ENCODE results near the gene TRPM6.
A peak's percentile ranks its signal among the peaks of the same experiment; 100 is the strongest.
"Not testable (repeated sequence)": the region's sequence is repeated elsewhere in the genome, so short reads cannot be mapped to it uniquely, and the experiment has no call there.

The TRPM6 gene

DNA sequence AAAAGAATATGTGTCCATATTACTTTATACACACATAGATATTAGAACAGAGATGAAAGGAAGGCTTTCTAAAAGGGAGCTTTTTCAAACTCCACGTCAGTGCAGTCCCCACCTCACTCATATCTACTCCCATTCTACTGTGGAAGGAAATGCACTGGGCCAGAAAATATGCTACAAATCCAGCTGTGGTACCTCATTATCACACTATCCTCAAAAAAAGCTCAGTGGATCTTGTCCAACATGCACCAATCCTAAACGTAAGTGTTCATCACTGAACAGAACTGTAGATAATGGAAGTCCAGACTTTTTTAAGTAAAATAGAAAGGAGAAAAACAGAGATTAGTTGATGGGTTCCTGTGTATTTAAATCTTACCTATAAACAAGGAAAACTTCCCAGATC lies 27.9 kb downstream of the TRPM6 start:
- DNase-seq (ENCODE audit: low read depth) = no peak

DNA sequence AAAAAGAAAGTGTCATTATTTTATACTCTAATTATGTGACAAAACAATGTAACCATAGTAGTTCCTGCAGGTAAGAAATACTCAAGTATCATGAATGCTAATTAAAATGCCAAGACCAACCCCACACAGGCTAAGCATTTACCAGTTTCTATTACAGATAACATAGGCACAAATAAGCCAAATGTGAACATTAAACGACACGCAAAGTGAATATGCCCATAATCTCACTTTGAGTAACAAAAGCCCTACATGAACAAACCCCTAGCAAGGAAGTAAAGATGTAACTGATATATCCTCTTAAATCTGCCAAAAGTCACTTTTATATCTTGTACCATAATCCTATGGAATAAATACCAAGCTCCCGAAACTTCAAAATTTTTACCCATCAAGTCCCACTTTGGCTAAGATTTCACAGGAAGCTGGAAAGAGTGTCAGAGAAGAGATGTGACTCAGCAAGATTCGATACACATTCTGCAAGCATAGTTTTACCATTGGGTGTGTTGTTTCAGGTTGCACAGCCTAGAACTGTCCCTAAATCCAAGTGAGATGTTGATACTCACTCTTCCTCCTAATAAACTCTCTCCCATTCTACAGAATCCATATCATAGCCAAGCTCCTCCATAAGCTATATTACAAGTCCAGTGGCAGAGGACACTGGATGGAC lies 28.8 kb downstream of the TRPM6 start:
- no peak for DNase-seq (ENCODE audit: low read depth)

DNA sequence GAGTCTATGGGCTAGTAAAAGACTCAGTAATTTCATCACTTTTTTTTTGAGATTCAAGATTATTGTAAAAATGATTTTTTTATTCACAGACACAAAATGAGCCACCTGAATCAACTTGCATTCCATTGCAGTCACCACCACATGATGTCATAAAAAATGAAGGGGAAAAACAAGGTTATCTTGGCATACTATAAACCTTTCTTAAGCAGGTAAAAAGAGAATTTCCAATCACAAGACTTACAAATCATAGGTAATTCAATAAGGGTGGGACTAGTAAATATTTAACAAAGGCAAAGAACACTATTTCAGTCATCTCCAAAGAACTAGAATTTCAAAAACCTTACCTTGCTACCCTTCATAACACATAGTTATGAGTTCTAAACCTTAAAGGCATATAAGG lies 30.7 kb downstream of the TRPM6 start:
- DNase-seq (ENCODE audit: low read depth) = no peak

DNA sequence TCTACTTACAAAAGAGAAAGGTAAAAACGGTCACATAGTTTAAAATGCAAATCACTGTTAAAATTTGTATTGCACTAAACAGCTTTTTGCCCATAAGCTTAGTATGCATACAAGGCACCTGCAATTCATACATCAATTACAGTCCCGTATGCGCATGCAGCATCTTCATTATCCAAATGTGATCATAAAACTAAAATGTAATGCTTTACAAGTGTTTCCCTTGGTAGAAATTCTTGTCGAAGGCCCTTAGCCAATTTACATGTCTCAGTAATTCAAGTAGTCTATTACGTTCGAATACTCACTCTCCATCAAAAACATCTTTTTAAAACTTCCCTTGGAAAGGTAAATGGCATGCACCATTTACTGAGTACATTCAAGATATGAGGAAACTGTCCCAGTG lies 32.6 kb downstream of the TRPM6 start:
- DNase-seq (ENCODE audit: low read depth) = no peak

DNA sequence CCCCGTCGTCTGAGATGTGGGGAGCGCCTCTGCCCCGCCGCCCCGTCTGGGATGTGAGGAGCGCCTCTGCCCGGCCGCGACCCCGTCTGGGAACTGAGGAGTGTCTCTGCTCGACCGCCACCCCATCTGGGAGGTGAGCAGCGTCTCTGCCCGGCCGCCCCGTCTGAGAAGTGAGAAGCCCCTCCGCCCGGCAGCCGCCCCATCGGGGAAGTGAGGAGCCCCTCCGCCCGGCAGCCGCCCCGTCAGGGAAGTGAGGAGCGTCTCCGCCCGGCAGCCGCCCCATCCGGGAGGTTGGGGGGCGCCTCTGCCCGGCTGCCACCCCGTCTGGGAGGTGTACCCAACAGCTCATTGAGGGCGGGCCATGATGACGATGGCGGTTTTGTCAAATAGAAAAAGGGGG lies 34.7 kb downstream of the TRPM6 start:
- DNase-seq (ENCODE audit: low read depth) = not testable (repeated sequence)

DNA sequence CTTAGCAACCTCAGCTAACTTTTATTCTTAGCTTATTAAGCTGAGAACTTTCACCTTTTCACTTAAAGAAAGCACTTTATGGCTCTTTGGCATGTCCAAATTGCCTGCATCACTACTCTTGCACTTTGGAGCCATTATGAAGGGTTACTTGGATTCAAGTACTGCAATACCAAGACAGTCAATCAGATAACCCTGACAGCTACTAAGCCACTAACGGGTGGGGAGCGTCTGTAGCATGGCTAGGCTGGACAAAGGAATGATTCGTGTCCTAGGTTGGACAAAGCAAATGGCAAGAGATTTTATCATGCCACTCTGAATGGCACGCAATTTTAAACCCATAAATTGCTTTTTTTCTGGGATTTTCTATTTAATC lies 39.6 kb downstream of the TRPM6 start:
- no peak for DNase-seq (ENCODE audit: low read depth)

DNA sequence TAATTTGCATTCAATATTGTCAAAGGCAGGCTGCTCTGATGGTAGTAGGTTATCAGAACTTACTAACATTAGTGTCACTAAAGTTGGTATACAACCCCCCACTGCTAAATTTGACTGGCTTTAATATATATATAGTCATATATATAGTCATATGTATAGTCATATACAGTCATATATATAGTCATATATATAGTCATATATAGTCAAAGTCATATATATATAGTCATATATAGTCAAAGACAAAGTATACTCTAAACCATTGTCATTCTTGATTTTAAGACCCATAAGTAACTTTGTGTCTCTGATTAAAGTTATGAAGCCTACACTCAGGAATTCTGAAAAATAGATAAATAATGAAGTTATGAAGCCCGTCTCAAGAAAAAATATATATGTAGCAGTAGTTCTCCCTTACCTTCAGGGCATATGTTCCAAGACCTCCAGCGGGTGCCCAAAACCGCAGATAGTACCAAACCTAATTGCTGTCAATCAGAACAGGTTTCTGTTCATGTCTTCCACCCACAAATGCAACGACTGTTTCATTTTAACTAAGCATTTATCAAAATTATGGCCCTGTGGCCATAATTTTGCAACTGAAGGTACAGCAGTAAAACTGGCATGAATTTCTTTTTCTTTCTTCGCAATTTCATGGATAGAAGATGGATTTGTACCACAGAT lies 40.1 kb downstream of the TRPM6 start:
- no peak for DNase-seq (ENCODE audit: low read depth)

DNA sequence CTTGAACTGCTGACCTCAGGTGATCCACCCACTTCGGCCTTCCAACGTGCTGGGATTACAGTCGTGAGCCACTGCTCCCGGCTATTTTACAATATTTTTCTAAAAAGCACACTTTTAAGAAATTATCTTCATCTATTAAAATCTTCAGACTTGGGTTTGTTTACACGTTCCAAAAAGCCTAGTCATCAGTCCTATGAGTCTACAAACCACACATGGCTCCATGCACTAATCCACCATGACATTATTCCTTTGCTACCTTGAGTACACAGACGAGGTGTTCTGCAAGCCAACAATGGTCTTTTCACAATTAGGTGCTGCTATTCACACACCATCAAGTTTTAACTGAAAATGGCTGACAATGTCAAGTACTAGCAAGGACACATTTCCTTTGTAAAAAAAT lies 41.0 kb downstream of the TRPM6 start:
- DNase-seq (ENCODE audit: low read depth) = no peak

DNA sequence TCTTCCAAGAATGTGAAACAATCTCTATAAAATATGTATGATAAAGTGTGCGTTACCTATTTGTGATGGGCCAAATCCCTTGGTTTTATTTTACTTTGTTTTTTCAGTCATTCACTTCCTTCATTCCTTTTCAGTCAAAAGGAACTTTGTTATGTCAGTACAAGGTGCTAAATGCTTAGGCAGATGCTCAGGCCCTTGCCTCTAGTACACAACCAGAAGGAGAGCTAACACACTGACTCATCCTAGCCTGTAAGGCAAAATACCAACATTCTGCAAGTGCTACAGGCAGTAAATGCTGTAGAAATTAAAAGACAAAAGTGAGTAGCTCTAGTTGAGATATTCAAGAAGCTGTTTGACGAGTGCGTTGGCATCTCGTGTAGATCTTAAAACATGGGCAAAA lies 49.4 kb downstream of the TRPM6 start:
- no peak for DNase-seq (ENCODE audit: low read depth)

DNA sequence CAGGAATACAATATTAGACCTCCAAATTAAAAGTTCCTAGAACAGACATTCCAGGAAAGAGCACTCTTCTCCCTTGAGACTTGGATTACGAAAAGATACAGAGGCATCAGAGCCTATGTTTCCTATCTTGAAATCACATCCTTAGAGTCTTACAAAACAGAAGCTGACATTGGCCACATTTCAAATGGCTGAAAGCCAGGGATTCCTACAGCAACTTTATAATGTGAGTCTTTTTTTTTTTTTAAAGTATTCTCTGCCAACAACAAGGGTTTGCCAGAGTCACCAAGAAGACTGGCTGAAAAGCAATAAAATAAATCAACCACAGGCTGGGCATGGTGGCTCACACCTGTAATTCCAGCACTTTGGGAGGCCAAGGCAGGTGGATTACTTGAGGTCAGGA lies 63.1 kb downstream of the TRPM6 start:
- DNase-seq (ENCODE audit: low read depth) = no peak

DNA sequence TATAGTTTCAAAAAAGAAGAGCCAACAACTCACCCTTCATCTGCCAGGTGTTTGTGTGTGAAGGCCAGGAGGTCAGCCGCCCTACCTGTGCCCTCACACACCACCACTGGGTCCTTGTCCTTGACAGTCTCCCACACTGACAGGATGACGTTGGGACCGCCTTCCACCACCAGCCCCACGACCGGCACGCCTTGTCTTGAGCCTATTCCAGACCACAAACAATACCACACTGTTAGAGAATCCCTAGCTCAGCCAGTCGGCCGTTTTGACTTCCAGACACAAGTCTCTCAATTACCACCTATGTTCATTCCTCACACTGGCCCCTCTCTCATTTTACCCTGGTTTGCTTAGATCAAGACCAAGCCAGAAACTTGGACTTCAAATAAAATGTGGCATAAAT lies 66.1 kb downstream of the TRPM6 start:
- DNase-seq (ENCODE audit: low read depth) = no peak

DNA sequence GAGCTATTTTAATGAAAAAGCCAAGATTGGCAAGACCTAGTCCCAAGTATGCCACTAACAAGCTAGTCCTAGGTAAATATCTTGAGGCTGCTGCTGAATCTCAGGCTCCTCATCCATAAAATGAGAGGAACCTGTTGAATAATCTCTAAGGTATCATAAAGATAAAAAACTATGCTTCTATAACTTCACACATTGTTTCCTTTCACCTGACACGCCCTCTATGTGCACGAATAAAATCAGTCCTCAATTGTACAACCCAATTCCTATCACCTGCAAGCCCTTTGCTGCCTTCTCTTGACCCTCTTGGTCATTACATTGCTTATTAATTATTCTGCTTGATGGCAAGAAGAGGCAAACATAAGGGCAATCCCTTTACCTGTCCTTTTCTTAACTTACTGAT lies 69.9 kb downstream of the TRPM6 start:
- no peak for DNase-seq (ENCODE audit: low read depth)

DNA sequence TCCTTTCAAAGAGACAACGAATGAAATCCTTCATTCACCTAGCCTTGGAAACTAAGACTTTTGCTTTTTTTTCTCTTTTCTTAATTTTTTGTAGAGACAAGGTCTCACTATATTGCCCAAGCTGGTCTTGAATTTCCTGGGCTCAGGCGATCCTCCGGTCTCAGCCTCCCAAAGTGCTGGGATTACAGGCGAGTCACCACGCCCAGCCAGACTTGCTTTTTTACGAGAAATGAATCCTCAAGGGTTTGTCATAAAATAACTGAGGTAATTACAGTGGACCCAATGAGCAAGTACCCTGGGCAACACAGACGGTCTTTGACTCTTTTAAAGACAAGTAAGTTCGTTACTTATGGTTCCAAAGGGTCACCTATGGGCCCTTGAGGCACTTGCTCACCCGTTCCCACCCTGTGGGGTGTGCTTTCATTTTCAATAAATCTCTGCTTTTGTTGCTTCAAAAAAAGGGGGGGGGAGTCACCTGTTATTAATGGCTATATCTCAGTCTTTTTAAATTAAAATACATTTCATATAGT lies 70.4 kb downstream of the TRPM6 start:
- no peak for DNase-seq (ENCODE audit: low read depth)

DNA sequence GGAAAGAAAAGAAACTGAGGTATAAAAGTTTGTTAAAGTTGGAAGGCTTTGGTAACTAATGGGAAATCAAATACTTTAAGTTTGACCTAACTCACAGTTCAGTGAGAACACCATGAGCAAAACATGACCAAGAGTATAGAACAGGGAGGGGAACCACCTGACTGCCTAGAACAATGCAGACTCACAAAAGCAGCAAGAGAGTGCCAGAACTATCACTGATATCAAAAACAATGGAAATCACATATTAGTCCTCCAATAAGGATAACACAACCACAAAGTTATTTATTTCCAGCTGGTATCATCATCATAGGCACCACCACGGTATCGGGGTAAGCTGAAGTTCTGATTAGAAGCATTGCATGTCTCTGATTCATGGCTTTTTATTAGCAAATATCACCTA lies 77.5 kb downstream of the TRPM6 start:
- no peak for DNase-seq (ENCODE audit: low read depth)

DNA sequence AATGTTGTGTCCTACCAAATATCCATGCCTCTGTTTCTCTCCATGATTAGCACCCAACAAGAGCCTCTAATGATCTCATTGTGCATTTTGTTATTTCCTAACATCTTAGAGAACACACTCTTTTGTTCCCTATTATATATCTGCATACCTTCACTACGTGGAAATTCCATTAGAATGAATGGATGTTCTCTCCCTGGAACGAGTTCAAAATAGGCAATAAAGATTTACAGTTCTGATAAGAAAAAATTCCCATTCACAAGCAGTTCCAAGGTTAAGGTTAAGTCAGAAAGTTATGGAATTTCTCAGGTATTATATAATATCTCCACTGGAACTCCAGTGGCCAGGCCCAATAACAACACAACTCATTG lies 83.7 kb downstream of the TRPM6 start:
- DNase-seq (ENCODE audit: low read depth) = no peak

DNA sequence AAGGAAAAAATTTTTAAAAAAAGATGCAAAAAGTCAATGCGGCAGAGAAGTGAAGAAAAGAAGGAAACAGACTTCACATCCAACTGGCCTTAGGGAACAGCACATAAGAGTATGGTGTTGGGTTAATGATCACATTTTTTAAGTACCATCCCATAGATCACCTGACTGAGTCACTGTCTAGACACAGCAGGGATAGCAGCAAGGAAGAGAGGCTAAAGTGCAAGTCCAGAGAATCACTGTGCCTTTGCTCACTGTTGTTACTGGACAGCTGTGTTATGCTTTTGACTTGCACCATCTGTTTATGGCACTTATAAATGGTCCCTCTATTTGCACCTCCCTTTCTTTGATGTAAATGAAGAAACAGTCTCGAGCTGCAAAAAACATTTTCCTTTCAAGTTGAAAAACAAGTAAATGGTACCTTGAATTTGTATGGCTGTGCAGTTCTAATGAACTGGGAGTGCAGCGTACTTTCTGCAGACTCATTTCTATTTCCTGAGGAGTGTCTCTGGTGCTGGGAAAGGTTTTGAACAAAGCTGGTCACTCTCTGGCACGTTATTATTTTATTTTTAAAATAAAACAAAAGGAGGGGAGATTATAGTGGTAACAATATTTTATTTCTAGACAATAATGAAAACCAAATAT lies 84.2 kb downstream of the TRPM6 start:
- no peak for DNase-seq (ENCODE audit: low read depth)

DNA sequence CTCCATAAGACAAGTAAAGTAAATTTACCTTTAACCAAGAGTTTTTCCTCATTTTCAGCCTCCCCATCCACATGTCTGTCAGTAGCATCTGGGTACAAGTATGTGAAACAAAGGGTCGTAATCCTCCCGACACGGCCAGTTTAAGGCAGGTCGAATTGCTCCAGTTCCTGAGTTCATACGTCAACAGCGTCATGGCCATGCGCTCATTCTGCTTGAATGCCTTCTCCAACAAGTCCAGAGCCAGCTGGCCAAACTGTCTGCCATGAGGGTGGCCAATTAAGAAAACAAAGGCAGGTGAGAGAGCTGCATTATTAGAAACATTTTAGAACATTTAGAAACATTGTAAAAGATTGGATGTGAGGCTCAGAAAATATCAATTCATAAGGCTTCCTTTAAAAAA lies 87.5 kb downstream of the TRPM6 start:
- DNase-seq (ENCODE audit: low read depth) = no peak

DNA sequence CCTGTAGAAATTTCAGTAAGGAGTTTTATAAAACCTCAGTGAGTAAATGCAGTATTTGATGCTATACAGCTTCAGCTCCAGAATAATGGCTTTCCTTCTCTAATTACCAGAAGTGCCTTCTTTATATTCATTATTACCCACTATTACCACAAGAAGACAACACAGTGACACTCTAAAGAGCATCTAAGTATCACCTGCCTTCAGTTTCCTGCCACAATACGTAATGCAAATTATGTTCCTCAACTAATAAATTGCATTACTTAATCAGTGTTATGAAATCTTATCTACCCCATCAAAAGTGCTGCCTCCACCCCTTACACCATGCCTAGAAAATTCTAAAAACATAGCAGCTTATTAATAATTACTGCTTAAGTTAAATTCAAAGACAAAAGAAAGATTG lies 91.9 kb downstream of the TRPM6 start:
- no peak for DNase-seq (ENCODE audit: low read depth)

DNA sequence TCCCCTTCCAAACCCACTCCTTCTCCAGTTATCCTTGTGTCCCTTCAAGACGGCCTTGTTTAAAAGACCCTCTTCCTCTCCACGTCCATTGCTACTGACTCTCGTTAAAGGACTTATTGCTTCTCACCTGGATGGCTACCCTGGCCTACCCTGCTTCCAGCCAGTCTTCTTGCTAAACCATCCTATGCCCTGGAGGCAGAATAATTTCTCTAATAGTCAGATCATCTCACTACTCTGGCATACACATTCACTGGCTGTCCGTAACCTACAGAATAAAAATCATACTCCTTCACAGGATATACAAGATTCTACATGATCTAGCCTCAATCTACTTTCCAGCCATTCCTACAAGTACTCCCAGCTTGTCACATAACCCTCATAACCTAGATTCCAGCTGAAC lies 92.6 kb downstream of the TRPM6 start:
- DNase-seq (ENCODE audit: low read depth) = no peak

DNA sequence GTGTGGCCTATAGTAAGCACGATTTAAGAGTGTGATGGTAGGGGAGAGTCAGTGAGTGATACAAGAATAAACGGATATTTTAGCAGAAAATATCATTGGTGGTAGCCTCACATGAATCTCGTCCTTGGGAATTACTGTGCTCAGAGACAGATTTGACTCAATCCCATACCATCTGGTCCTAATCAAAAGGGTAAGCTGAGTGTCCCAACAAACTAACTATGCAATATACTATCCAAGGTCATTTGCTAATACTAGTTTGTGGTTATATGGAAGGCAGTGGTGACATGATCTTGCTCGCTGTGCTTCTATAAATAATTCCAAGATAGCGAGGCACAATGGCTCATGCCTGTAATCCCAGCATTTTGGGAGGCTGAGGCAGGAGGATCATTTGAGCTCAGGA lies 103.2 kb downstream of the TRPM6 start:
- no peak for DNase-seq (ENCODE audit: low read depth)

DNA sequence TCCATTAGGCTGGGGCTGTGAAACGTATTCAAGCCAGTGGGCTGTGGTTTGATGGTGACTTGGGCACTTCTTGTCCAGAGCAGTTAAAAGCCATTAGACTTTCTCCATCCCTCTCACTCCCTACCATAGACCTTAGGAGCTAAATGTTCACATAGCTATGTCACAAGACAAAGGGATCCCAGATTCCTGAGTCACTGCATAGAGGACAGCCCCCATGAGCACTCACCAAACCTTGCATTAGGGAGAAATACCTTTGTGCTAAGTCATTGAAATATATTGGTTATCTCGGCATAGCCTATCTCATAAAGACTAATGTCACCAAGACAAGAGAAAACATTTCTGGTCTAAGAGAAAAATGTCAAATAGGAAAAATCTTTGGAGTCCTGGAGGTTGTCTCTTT lies 104.3 kb downstream of the TRPM6 start:
- no peak for DNase-seq (ENCODE audit: low read depth)

DNA sequence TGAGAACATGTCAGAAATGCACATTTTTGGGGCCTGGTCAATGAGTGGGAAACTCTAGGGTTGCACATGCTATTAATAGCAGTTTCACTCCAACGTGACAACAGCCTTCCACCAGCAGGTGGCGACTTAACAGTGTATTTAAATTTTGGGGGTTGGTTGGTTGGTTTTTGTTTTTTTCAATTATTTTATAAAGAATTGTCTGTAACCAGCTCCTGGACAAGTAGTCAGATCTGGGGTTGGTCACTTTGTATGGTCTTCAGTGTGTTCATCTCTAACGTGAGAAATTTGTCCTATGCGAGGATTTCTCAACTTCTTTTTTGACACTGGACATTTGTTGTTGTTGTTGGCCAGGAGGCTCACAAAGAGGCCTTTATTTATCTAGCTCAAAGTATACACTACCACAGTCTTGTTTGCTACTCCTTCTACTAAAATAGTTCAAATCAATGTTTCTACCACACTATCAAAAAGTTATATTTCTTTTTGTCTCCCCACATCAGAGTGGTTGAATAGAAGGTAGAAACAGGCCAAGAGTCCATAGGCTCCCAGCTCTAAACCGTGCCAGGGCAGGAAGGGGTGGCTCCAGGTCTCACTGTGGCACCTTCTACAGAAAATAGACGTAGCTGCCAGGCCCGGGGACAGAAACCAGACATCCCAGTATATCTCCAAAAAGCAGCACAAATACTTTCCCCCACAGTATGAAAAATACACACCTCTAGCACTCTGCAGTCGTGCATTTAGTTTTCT lies 110.4 kb downstream of the TRPM6 start:
- peak; percentile 47 for DNase-seq (ENCODE audit: low read depth)

DNA sequence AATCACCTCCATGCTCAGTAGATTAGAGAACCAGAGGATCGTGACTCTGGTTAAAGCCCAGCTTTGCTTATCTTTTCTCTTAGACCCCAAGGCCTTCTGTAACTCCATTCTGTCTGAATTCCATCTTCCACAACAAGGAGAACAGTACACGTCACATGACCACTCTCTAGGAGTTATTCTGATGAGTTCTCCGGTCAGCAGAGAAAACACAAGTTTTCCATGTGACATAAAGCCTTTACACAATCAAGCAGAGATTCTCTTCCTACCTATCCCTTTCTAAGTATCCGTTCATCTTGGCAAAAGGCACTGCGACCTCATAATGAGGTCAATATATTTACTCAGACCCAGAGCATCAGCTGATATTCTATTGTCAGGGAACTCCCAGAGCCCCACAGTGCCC lies 112.3 kb downstream of the TRPM6 start:
- DNase-seq (ENCODE audit: low read depth) = no peak

Measured in activated gamma-delta T cell treated with anti-CD3 and anti-CD28 coated beads, Interleukin-2, amount 50 U/mL, for 16 hours (primary cell).